Activated T-cell treated with anti-CD3 and anti-CD28 coated beads, Interleukin-2, amount 50 U/mL, for 1 hour (primary cell): ENCODE data around the gene FLT3.
"Not testable (repeated sequence)": the region's sequence is repeated elsewhere in the genome, so short reads cannot be mapped to it uniquely, and the experiment has no call there.

ENCODE experiments used
- DNase-seq: peaks from one replicate; pipeline ENCODE4 v3.0.0-alpha.2; 2020

The FLT3 gene

DNA sequence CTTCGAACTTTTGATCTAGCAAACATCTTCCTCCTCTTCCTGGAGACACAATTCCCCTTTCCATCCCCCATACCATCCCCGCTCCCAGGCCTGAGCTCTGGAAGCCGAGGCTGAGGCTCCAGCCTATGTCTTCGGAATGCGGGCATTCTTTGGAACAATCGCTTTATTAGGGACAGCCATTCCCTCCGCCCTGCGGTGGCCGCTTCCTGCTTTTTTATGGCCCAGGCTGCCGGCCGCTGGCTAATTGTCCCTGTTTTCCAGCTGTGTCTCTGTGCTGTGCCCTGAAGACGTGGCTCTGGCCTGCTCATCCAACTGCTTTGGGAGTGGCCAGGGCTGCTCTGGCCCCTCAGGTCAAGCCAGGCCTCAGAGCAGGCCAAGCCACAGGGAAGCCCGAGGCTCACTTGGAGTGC is 129.1 kb downstream of the FLT3 start:
- DNase-seq = no peak

DNA sequence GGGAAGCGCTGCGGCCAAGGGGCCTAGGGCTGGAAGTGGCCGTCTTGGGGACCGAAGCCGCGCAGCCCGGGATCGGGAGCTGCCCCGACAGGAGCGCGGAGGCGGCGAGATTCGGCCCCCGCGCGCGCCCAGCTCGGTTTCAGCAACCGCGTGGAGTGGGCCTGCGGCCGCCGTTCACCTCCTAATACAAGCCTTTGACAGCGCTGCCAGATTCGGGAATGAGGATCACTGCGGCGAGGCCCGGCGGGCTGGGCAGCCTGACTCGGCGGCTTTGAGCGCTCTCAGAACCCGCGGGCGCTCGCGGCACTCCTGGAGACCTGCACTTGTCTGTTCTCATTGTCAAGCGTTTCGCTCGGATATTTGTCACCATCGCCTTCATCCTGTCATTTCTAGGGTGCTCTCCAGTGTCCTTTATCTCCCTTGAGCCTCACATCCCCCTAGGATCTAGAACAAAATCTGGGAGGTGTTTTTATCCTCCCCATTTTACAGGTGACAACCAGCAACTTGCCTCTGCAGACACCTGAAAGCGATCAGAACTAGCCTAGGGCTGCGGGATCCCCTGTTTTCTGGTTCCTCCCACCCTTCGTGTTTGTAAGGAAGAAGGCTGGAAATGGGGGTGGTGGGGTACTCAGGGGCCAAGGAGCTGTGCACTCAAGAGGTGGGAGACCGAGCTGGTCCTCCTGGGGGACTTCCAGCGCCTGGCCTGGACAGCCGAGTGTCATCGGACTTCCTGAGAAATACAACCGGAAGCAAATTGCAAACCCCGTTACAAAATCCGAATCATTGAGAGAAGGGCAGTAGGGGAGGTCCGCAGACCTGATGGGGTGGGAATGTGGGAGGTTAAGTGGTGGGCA is 129.8 kb downstream of the FLT3 start:
- no peak for DNase-seq

DNA sequence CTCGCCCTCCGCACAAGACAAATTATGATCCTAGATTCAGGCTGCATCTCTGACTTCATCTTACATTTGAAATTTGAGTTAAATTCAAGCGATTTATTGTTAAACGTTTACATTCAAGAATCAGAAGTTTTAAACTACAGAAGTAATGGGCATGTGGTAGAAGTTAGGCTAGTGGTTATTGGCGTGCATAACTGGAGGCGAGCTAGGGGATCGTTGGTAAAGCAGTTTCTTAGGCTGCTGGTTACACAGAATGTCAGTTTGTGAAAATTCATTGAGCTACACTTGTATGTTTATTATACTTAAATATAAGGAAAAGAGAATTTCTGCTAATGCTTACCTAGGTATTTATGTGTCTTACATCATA is 130.5 kb downstream of the FLT3 start:
- DNase-seq = no peak

DNA sequence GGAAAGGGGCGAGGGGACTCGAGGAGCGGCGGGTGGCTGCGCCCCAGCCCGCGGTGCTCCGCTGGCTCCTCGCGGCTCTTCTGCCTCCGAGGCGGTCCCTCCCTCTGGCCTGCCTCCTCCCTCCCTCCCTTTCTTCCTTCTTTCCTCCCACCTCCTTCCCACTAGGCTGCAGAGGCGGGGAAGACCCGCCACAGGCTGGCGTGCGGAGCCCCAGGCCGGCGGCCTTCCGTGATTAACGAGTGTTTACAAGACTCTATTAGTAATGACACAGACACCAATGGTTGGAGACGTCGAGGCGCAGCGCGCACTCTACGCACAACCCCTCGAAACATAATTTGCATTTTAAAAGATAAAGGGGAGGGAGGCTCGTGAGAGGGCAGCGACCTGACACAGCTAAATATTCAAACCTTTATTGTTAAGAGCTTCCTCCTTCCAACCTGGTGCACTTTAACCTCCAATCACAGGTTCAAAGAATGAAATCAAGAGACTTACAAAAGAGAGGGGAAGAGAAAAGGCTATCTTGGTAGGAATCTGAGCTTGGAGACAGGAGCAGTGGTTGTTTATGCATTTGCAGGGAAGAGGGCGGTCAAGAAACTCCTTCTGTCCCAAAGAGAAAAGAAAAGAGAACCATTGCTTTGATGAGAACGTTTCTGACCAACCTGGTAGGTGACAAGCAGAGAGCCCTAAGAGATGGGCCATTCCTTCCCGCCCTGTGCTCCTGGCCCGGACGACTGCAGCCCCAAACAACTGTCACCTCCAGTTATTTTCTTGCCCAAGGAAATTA is 131.1 kb downstream of the FLT3 start, which contains the start of gene CDX2:
Gene CDX2 (minus strand): TSS at position 234 of the 784 bp plus-strand sequence. CDS start 309 bp downstream, outside the sequence.
- DNase-seq = no peak

DNA sequence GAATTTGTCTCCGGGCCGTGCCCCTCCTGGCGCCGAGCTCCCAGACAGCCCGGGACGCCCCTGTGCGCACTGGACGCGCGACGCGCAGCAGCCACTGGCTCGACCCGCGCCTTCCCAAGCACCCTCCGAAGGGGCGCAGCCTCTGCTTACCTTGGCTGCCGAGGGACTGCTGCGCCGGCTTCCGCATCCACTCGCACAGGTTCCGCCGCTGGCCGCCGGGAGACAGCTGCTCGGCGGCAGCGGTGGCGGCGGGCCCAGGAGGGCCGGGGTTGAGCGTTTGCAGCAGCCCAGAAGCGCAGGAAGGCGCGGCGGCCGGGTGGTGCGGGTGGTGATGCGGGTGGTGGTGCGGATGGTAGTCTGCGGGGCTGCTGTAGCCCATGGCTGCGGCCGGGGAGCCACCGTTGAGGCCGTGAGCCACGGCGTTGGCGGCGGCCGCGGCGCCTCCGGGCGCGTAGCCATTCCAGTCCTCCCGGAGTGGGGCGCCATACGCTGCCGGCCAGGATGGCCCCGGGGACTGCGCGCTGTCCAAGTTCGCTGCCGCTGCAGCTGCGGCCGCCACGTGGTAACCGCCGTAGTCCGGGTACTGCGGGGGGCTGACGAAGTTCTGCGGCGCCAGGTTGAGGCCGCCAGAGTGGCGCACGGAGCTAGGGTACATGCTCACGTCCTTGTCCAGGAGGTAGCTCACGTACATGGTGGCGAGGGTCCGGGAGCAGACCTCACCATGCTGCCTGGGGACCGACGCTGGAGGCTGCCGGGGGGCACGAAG is 131.9 kb downstream of the FLT3 start:
- no peak for DNase-seq

DNA sequence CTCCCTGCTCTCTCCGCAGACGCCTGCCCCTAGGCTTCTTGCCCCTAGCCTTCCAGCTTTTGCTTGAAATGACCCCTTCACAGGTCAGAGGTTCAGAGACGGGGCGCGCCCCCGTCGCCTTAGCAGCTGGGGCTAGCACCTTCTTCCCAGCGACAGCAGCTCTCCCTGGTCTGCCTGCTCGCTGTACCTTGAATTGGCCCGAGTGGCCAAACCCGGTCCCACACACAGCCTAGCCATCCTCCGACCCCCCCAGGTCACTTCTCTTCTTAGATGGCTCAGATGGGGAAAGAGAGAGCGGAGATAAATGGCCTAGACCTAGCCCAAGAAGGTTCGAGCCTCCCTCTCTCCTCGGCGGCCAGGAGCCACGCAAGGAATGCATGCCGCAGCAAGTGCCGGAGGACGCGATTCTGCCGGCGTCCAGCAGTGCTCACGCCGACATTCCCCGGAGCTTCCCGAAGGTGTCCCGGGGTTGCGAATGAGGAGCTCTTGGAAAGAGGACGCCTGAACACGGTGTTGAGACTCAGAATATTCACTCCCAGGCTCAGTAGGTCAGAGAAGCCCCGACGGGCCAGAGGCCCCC is 132.6 kb downstream of the FLT3 start:
- no peak for DNase-seq

DNA sequence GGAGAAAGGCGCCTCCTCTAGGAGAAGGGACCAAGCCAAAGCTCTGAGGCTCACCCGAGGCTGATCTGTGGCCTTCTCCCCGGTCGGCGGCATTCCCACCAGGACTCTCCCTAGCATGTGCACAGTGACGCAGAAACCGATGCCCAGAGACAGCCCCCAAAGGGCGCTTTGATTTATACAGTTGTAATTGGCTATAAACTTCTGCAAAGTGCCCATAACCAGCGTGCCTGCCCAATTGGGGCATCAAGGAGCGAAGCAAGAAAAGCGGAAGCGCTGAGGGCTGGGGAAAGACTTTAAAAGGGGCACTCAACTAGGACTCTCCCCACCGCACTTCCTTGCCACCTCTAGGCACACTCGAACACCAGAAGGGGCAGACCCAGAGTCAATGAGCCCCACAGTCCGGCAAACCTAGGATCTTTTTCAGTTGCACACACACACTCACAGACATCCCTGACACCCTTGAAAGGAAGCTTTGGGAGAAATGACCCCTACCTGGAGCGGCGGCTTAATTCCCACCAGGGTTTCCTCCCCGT is 133.1 kb downstream of the FLT3 start:
- no peak for DNase-seq

DNA sequence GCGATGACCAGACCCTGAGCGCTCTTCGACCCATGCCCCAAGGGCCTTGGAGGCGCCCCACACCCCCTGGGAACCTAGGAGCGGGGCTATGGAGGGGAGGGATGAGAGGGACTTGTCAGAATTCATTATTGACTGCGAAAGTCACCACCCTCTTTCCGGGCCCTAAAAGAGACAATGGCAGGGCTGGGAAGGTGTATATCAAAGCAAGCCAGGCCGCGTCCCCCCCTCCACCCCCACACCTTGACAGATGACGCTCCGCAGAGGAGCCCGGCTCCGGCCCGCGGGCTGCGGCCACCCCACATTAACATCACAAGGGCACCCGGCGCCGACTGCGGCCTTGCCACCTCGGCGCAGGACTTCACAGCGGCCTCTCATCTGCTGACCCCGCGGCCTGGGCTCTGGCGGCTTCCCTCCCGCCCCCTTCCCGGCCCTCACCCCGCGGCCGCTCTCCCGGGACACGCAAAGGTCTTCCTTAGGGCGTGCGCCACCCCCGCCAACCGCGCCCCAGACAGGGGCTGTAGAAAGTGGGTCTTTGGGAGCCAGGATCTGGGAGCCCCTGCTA is 133.7 kb downstream of the FLT3 start:
- DNase-seq = no peak

DNA sequence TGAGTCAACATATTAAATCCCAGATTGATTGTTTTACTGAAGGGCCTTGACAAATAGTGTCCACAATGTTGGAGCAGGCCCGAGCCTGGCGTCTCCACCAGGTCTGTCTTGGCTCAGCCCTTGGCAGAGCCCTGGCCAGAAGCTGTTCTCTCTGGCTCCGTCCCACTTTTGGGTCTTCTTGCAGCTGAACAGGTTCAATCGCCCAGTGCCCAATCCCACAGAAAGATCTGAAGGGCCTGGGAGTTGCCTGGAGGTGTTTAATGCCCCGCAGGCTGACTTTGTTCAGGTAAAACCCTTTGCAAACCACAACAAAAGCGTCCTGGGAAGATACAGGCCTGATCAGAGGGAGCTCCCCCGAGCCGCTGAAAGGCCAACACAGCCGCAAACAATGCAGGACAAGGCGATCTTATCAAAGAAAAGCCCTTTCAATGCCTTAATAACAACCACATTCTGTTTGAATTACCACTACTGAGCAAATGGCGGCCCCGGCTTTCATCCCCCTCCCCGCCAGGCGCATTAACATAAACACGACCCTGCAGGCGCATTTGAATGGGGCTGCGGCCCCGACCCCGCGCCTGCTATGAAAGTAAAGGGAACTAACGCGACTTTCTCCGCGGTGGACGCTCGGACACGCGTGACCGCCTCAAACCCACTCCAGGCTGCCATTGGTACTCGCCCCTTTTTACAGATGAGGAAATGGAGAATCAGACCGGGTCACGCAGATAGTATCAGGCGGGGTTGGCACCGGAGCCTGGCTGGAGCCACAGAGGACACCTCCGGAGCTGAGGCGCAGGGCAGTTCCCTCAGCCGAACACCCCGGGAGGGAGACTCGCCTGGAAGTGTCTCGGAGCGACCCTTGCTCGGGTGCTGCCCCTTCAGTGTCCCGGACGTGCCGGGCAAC is 134.4 kb downstream of the FLT3 start:
- no peak for DNase-seq

DNA sequence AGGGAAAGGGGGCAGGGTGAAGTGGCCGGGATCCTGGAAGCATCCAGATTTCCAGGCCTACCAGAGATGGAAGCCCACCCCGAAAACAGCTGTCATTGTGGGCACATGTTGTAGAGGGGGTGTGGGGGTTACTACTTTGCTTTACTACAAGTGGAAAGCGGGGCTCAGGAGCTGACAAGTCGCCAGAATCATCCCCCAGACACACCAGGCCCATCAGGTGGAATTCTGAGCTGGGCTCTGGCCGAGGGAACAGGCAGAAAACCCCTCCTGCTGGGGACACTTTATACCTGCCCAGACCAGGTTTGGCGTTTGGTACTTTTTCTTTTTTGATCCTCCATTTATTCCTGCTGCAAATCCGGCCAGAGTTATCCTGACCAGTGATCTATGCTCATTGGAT is 135.0 kb downstream of the FLT3 start:
- no peak for DNase-seq

DNA sequence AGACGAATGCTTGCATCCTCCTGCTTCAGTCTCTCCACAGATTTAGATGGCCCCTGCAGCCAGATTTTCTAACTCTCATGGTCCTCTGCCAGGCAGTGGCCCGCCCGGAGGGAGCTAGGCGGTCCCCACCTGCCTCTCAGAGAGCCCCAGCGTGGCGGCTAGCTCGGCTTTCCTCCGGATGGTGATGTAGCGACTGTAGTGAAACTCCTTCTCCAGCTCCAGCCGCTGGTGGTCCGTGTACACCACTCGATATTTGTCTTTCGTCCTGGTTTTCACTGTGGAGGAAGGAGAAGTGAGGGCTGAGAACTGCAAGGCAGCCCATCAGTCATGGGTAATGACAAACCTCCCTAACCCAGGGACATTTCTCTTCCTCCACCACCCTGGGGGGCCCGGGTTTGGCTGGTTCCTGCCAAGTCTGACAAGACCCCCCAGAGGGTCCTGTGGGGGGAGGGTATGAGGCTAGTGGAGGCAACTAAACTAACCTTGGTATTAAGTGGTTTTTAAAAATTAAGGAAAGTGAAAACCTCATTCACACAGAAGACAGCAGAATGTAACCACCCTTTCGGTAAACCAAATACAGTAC is 135.5 kb downstream of the FLT3 start:
- DNase-seq = no peak

DNA sequence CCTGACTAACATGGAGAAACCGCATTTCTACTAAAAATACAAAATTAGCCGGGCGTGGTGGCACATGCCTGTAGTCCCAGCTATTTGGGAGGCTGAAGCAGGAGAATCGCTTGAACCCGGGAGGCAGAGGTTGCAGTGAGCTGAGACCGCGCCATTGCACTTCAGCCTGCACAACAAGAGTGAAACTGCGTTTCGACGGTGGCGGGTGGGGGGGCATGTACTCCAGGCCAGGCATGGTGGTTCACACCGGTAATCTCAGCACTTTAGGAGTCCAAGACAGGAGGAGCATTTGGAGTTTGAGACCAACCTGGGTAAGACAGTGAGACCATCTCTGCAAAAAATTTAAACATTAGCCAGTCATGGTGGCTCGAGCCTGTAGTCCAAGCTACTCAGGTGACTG is 136.2 kb downstream of the FLT3 start:
- not testable (repeated sequence) for DNase-seq

DNA sequence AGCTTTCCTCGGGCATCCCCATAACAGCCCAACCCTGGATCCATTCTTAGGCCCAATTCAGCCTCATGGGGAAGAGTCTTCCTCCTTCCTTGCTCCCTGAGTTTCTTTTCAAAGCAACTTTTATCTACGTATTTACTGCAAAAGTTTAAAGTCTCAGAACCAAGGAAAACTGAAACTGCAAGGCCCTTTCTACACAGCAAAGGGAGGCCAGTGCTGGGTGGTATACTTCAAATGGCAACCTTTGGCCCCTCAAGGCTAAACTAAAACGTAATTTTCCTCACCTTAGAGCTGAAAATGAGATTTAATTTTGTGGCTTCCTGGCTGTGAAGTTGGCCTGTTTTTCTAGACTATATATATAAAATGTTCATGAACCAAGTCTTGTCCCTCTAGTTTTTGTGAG is 136.9 kb downstream of the FLT3 start:
- no peak for DNase-seq

DNA sequence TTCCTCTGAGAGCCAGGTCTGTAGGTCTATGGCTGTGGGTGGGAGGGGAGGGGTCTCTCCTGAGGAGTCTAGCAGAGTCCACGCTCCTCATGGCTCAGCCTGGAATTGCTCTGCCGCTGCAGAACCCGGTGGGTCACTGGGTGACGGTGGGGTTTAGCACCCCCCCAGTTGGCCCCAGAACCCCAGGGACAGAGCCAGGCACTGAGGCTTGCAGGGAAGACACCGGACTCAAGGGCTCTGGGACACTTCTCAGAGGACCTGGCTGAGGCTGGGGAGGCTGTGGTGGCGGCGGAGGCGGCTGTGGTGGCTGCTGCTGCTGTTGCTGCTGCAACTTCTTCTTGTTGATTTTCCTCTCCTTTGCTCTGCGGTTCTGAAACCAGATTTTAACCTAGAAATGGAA is 137.4 kb downstream of the FLT3 start:
- no peak for DNase-seq

DNA sequence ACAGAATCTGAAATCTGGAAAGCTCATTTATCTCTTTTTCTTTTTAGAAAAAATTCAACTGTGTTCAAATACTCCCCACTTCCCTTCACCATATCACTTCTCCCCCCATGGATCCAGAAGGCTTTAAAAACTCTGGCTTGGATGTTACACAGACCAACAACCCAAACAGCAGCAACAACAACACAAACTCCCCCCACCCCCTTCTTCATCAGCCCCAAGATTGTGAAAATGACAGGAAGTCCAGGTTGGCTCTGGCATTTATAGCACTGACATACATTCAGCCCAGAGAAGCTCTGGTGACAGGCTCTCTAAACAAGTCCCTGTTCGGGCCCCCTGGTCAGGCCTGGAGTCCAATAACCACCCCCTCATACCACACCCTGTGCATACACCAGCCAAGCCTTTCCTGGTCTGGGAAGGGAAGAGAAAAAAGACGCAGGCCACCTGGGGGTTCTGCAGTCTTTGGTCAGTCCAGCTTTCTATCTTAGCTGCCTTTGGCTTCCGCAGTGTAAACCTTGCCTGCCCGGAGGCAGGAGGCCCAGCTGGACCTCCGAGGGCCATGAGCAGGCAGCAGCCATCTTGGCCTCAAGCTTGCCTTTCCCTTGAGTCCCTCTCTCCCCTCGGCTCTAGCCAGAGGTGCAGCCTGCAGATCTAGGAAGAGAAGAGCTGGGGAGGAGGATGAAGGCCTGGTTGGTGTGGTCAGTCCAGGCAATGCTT is 138.1 kb downstream of the FLT3 start:
- no peak for DNase-seq

DNA sequence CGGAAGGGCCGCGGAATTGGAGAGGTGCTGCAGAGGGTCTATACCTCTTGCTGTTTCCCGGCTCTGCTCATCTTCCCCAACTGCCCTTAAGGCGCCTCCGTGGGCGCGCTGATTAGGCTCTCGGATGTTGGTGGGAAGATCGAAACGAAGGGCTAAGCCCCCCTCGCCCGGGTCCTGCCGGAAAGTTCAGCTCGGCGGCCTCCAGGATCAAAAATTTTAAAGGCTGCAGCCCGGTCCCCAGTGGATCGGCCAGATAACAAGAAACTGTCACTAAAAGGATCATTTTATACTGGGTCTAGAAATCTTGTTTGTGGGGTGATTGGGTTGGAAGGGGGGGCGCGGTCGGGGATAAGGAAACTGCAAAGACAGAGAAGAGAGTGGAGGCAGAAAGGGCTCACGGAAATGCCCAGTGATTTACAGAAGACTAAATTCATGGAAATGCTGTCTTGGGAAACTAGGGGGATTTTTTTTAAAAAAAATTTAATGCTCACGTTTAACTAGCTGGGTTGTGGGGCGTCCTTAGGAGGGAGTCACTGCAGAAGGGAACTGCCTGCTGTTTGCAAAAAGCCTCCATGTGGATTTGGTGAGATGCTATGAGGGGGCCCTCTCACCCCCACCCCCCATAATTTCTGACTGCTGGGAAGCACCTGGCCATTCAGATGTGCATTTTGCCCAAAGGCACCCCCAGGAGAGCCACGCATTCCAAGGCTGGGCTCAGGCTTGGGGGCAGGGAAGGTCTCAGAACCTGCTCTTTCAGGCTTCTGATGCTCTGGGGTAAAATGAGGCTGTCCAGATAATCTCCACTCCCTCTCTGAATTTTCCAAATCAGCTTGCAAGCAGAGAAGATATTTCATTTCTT is 138.9 kb downstream of the FLT3 start:
- DNase-seq = no peak

DNA sequence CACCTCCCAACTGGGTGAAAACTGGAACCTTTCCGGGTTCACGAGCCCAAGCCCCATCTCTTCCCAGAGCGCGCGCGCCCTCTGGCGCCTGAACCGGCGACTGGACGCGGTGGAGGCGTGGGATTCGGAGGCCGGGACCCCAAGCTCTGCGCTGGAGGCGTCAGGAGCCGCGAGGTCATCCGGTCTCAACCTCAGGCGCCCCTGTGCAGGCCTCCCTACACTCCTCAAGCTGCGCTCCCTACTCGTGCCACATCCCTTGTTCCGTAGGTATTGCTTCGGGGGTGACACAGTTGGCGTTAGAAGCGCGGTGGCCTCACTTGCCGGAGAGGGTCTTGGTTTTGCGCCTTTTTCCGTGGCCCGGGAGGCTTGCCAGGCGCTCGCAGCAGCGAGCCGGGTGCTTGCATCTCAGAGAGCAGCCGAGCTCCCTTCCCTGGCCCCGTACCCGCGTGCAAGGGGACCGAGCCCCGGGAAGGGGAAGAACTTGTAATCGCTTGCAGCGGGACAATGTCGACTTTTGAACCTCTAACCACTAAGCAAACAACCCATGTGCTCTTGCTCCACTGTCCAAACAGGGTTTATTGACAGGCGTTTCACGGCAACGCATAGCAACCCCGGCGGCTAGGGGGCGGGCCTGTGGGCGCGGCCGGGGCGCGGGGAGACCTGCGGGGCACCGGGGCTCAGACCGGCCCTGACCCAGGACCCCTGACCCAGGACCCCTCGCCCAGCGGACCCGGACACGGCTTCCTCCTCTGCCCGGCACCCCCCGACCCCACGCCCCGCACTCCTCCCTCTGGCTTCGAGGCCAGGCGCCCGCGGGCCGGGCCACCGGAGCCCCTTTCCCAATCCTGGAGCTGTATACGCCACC is 139.8 kb downstream of the FLT3 start:
- no peak for DNase-seq

DNA sequence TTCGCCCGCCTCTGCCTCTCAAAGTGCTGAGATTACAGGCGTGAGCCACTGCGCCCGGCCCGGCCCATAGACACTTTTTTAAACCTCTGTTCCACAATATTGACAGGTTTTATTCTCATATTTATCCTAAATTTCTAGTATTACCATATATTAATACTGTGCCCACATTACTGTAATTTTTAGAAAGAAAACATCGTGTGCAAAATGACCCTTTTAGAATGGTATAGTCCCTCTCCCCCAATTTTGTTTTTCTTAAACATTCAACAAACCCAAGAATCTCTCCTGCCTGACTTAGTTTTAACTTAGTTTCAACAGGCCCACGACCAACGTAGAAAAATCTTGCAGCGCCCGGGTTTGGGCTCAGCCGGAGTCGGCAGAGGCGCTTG is 140.4 kb downstream of the FLT3 start:
- DNase-seq = no peak
